OCI-LY3 (cell line): ENCODE data around the gene COMMD7.

Experiments
- CTCF ChIP-seq: fragments of 200-600, 300-600 bp; sonication (generic); IDR thresholded peaks from 2 replicates; pipeline ENCODE4 v1.5.1; 2014; ENCODE audit warnings: antibody characterized with exemption, low read length, low read depth
- EZH2phosphoT487 ChIP-seq: fragments of 200-600 bp; shearing (Covaris generic); IDR thresholded peaks from 2 replicates; pipeline ENCODE4 v1.6.1; 2018; ENCODE audit warnings: antibody characterized with exemption, mixed run types, low read depth

- TF ChIP-seq CTCF (peak; percentile 20), EZH2phosphoT487 (no peak)
These were observed 18.8 kb upstream of the COMMD7 start, which contains the start of gene DNMT3B for GRCh38 chr20:32761831-32762753.
